ENCODE measurements around the gene HIVEP3.
A peak's percentile ranks its signal among the peaks of the same experiment; 100 is the strongest.

The HIVEP3 gene

GRCh38 chr1:41614818-41615217 is 303.9 kb downstream of the HIVEP3 start:
- no peak for DNase-seq (ENCODE audit: low spot score)

- DNase-seq (ENCODE audit: low spot score) = no peak
Observed at GRCh38 chr1:41613689-41614574, 304.8 kb downstream of the HIVEP3 start.

- no peak for DNase-seq (ENCODE audit: low spot score)
Observed at GRCh38 chr1:41612953-41613352, 305.8 kb downstream of the HIVEP3 start.

- no peak for DNase-seq (ENCODE audit: low spot score)
Observed at GRCh38 chr1:41611932-41612450, 306.7 kb downstream of the HIVEP3 start.

DNA sequence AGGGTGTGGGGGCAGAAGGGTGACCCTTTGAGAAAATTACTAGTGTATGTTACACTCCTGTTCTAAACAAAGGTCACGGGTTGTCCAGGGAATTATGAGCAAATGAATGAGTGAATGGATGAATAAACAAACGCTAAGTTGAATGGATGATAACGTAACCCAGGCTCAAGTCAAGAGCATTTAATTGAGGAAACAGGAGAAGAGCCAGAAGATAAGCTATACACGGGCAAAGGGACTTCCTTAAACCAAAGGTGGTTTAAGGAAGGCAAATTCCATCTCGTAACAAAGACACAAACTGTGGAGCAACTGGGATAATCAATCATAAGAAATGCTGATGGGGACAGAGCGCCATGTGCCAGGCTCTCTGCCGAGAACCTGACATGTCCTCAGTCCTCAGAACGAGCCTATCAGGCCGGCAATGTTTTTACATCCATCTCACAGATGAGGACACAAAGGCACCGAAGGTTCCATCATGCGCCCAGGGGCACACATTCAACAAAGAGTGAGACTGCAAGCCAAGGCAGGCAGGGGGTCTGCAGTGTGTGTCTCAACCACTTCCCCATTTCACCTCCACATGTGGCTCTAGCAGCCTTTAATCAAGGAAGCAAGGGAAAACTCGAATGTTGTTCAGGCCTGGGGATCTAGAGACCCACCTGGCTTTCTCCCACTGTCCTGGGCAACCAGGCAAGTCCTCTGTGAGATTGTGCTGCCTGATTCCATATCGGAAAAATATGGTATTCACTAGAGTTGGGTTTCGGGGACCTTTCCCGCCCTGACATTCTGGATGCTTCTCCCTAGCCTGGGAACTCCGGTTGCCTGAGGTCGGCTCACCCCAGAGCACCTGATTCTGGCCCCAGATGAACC is 307.4 kb downstream of the HIVEP3 start:
- no peak for DNase-seq (ENCODE audit: low spot score)

DNA sequence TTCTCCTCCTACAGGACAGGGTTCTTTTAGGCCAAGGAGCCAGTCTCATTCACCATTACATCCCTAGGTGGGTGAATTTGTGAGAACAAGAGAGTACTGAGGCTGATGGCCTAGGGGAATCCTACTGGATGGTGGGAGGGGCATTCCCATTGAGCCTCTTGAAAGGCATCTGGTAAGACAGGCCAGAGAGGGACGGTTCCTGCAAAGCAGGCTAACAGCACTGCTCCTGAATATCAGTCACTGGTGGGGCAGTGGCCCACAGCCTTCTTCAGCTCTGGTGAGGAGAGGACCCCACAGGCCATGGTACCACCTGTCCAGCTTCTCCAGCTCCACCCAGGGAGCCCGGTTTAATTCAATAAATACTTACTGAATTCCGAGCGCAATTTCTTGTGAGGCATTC is 308.4 kb downstream of the HIVEP3 start:
- DNase-seq (ENCODE audit: low spot score) = no peak

- no peak for DNase-seq (ENCODE audit: low spot score)
Observed at GRCh38 chr1:41609166-41609883, 309.4 kb downstream of the HIVEP3 start.

GRCh38 chr1:41608211-41608610 is 310.5 kb downstream of the HIVEP3 start:
- no peak for DNase-seq (ENCODE audit: low spot score)

DNA sequence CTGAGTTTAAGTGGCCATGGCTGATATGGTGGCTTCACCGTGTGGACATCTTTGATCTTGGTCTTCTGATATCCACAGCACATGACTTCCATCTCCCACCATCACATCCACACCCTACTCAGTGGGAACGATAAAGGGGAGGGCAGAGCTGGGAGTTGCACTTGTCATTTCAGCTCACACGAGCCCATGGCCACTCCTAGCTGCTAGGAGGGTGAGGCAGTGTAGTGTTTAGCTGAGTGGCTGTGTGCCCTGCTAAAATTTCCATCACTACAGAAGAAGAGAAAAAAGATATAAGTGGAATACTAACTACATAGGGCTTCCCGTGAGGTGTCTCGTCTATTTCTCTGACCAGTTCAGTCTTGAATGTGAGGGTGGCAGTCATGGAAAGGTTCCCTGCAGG is 310.9 kb downstream of the HIVEP3 start:
- DNase-seq (ENCODE audit: low spot score) = no peak

DNA sequence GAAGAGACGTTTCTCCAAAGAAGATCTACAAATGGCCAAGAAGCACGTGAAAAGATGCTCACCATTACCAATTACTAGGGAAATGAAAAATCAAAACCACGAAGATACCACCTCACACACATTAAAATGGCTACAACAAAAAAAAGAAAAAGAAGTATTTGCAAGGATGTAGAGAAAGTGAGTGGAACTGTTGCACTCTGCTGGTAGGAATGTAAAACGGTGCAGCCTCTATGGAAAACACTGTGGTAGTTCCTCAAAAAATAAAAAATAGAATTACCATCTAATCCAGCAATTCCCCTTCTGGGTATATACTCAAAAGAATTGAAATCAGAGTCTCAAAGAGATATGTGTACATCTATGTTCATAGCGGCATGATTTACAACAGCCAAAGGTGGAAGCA is 318.8 kb downstream of the HIVEP3 start:
- DNase-seq (ENCODE audit: low spot score) = no peak

DNA sequence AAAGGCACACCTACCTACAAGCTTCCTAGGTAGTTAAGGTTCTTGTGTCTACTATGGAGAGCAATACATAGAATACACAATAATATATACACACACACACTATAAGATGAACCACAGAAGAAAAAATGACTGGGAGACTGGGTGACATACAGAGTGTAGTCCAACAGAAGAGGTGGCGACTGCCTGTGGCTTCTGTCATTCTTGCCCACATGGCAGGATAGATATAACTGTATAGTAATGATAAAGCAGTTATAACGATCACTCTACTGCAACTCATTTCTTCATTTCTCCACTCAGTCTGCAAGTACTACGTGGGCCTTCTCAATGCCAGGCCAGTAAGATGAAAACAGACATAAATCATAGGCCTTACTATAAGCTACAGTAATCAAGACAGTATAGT is 320.4 kb downstream of the HIVEP3 start:
- no peak for DNase-seq (ENCODE audit: low spot score)

- peak; percentile 36 for DNase-seq (ENCODE audit: low spot score)
Observed at GRCh38 chr1:41592451-41593125, 326.1 kb downstream of the HIVEP3 start.

DNA sequence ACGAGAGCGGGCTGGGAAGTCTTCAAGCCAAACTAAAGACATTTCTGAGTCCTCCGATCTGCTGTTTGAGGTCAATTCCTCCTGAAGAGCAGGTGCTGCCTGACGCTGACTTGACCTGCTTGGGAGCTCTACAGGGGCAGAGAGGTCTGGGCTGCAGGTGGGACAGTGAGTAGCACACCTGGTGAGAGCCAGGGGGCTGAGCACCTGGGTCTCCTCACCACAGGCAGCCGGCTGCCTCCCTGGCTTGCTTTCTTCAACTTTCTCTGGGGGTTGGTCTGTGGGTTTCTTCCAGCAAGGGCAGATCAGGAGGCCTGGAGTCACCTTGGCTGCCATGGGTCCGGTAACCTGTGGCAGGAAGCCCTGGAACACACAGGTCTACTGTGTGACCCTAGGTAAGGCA is 326.8 kb downstream of the HIVEP3 start:
- peak; percentile 34 for DNase-seq (ENCODE audit: low spot score)

DNA sequence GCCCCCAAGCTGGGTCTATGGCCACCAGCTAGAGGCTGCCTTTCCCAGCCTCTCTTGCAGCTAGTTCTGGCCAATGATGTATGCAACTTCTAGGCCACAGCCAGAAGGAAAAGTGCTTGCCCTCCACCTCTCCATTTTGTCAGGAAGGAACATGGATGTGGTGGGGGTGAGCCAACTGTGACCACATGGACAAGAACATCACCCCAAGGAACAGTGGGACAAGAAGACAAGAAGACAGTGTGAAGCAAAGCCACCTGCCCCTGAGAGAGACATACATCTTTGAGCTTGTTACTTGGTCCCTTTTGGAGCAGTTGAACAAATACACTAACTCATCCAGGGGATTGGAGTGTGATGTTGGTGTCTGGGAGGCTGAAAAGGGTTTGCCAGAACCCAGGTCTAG is 328.4 kb downstream of the HIVEP3 start:
- peak; percentile 46 for DNase-seq (ENCODE audit: low spot score)

DNA sequence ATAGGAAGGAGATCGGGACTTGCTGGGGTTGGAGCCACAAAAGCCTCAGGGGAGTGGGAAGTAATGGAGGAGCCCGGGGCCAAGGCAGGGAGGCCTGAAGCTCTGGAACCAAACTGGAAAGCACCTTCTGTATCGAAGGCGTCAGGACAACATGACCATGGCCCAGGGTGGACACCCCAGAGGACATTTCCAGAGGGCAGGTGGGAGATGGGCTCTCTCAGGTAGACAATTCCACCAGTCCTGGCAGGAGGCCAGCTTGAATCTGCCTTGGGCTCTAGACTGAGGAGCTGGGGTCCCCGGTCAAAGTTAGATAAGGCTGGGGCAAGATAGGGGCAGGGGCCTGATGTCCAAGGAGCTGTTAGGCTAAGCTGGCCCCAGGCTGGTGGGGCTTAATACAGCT is 329.3 kb downstream of the HIVEP3 start:
- DNase-seq (ENCODE audit: low spot score) = peak; percentile 51

- DNase-seq (ENCODE audit: low spot score) = no peak
Observed at GRCh38 chr1:41588334-41588875, 330.3 kb downstream of the HIVEP3 start.

DNA sequence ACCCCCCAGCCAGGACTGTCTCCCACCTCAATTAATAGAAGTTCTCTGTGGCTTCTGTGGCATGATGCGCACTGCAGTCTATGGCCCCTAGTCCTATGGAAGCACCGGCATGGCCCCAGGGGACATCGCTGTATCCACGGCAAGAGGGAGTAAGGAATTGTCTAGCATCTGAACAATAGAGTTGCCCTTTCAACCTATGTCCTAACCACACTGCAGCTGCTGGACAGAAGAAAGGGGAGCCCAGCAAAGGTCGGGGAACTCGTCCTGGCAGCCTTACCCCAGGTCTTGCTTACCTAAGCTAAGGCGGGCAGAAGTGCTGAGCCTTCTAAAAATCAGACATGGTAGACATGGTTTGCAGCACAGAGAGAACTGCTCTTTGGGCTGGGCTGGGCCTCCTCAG is 330.9 kb downstream of the HIVEP3 start:
- peak; percentile 34 for DNase-seq (ENCODE audit: low spot score)

GRCh38 chr1:41586230-41586629 is 332.5 kb downstream of the HIVEP3 start:
- DNase-seq (ENCODE audit: low spot score) = peak; percentile 45

- peak; percentile 51 for DNase-seq (ENCODE audit: low spot score)
Observed at GRCh38 chr1:41583658-41584547, 334.8 kb downstream of the HIVEP3 start.
